ENCODE measurements around the gene ZDHHC5. TPM values are rescaled to one million over a fixed set of nuclear protein-coding genes. Genes with fewer than 3 reads are reported as not detected.

ZDHHC5 gene
- total RNA-seq, 2 donors from 2014 or later = 58.2 to 79.9 TPM

DNA sequence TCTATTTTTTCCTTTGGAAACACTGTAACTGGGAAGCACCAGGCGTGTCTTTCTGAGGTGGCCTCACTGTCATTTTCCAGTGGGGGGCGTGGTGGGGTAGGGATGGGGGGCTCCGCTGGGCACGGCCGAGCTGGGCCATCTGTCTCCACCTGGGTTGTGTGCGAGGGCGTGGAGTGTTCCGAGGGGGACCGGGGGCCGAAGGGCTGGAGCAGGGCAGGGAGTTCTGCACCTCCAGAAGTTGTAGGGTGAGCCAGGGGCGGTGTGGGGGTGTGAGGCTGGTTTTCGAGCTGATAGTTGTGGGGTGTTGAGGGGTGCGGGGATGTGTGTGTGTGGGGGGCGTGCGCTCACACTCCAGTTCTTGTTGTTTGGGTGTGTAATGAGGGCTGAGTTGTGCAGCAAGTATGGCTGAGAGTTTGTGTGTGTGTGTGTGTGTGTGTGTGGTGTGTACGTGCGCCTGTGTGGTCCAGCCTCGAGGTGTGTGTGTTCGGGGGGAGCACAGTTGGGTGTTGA lies 29.0 kb upstream of the ZDHHC5 start:
- Mint-ChIP-seq H3K27me3 (peaks cover 22% of the 10 kb centered on the region), H3K4me1 (peaks cover 6% of the 10 kb centered on the region), H3K36me3 (ENCODE audit: low read depth) (no peaks in the 10 kb centered on the region), H3K27ac (peak overlapping the region; percentile 78), H3K4me3 (peak overlapping the region; percentile 79), H3K9me3 (no peaks in the 10 kb centered on the region)
- ATAC-seq (replicated peaks) = peak; percentile 51

DNA sequence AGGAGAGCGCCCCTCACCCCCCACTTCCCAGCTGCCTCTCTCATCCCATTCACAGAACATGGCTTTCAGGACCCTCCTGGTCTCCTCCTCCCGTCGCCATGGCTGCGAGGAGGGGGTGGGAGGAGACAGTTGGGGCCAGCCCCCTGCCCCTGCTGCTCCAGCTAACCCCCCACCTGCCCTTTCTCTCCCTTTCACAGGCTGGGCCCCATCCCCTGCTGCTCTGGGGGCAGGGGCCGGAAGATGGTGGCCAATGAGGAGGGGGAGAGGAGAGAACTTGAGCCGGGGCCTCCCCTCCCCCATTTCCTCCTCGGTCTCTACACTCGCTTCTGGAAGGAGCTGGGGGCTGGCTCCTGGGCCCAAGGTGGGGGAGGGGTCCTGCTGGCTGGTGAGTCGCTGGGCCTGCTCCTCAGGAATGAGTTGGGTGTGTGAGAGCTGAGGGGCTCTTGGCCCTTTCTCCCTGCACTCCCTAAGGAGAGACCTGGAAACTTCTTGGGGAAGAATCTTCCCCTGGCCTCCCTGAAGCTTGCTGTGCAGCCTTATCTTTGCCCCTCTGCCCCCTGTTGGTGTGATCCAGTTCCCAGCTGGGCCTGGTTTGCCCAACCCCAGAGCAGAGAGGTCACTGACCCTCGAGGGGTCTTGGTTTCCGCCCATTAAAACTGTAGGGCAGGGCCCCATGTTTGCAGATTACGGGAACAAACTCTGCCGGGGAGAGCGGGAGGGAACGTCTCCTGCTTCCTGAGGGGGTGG lies 28.4 kb upstream of the ZDHHC5 start:
- ATAC-seq (replicated peaks) = peak; percentile 6
- Mint-ChIP-seq H3K4me1 (peaks cover 6% of the 10 kb centered on the region), H3K9me3 (no peaks in the 10 kb centered on the region), H3K27ac (peak overlapping the region; percentile 78), H3K36me3 (ENCODE audit: low read depth) (no peaks in the 10 kb centered on the region), H3K4me3 (peak overlapping the region; percentile 79), H3K27me3 (peaks cover 16% of the 10 kb centered on the region)

DNA sequence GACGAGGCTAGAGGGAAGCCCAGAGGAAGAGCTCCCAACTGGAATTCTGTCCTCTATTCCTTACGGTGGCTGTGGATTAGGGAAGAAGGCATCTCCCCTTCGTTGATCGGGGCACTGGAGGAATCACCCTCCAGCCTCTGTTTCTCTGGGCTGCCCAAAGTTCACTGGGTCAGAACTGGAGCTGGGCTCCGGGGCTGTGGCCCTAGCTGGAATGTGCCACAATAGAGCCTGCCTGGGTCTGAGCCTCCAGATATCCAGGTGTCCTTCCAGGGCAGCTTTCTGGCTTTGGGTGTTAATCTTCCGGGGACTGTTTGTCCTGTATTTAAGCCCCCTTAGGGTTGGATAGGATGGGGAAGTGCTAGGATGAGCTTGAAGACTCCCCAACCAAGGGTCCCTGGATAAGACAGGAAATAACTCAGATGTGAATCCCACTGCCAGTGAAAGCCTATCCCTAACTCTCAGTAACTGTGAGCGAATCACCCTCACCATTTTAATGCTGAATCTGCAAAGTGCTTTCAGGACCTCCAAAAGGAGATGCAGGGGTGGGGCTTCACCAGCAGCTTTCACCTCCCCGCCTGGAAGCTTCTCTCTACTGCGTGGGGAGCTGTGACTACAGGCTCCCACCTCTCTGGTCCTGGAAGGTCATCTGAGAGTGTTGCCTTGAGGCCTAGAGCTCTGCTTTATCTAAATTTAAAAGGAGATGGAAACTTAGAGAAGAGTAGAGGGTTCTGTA lies 27.7 kb upstream of the ZDHHC5 start:
- no peak for ATAC-seq (replicated peaks)
- Mint-ChIP-seq H3K9me3 (no peaks in the 10 kb centered on the region), H3K27ac (no peak overlapping the region), H3K4me3 (no peak overlapping the region), H3K36me3 (ENCODE audit: low read depth) (no peaks in the 10 kb centered on the region), H3K27me3 (peaks cover 14% of the 10 kb centered on the region), H3K4me1 (peaks cover 6% of the 10 kb centered on the region)

DNA sequence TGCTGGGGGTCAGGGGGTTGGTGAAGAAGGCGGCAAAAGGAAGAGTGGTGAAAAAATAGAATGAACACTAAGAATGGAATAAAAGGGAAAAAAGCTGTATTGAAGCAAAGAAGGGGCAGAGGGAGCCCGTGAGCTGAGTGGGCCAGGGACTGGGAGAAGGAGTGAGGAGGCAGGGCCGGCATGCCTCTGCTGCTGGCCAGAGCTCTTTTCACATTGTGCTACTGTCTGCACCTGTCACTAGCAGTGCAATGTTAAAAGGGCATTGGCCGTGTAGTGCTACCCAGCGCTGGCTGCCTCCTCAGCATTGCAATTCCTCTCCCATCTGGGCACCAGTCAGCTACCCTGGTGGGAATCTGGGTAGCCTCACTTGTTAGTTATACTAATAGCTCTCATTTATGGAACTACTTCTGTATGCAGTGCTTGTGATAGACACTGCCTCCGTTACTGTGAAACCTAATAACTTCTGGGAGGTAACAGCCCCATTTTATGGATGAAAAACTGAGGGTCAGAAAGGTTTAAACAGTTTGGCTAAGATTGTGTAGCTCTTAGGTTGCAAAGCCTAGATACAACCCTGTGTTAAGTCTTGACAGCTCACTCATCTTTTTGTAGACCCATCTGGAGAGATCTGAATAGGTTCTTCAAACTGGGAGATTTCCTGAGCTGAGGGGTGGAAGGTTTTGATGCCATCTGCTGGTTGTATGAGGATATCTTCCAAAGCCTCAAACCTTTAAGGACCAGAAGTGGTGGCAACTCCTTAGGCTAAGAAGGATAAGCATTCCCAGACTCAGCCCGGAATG lies 26.7 kb upstream of the ZDHHC5 start:
- no peak for ATAC-seq (replicated peaks)
- Mint-ChIP-seq H3K27me3 (peaks cover 23% of the 10 kb centered on the region), H3K9me3 (no peaks in the 10 kb centered on the region), H3K27ac (no peak overlapping the region), H3K4me1 (peaks cover 6% of the 10 kb centered on the region), H3K4me3 (no peak overlapping the region), H3K36me3 (ENCODE audit: low read depth) (no peaks in the 10 kb centered on the region)

DNA sequence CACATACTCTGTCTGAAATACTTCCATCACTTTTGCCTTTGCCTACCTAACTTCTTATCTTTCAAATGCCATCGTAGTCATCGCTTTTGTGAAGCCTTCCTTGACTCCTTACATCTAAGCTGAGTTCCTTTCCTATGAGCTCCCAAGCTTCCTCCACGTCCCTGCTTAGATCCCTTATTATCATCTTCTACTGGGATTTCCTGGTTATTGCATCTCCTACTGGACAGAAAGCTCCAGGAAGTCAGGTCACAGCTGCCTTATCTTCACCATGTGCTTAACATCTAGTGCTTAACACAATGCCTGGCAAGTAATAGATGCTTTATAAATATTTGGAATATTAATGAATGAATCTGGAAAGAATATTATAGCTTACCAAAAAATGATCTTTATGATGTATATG lies 24.1 kb upstream of the ZDHHC5 start:
- no peaks in the 10 kb centered on the region for H3K36me3 Mint-ChIP-seq (ENCODE audit: low read depth)
- H3K27ac Mint-ChIP-seq = no peak overlapping the region
- peaks cover 10% of the 10 kb centered on the region for H3K4me1 Mint-ChIP-seq
- H3K4me3 Mint-ChIP-seq = no peak overlapping the region
- H3K9me3 Mint-ChIP-seq = no peaks in the 10 kb centered on the region
- peaks cover 36% of the 10 kb centered on the region for H3K27me3 Mint-ChIP-seq
- no peak for ATAC-seq (replicated peaks)

DNA sequence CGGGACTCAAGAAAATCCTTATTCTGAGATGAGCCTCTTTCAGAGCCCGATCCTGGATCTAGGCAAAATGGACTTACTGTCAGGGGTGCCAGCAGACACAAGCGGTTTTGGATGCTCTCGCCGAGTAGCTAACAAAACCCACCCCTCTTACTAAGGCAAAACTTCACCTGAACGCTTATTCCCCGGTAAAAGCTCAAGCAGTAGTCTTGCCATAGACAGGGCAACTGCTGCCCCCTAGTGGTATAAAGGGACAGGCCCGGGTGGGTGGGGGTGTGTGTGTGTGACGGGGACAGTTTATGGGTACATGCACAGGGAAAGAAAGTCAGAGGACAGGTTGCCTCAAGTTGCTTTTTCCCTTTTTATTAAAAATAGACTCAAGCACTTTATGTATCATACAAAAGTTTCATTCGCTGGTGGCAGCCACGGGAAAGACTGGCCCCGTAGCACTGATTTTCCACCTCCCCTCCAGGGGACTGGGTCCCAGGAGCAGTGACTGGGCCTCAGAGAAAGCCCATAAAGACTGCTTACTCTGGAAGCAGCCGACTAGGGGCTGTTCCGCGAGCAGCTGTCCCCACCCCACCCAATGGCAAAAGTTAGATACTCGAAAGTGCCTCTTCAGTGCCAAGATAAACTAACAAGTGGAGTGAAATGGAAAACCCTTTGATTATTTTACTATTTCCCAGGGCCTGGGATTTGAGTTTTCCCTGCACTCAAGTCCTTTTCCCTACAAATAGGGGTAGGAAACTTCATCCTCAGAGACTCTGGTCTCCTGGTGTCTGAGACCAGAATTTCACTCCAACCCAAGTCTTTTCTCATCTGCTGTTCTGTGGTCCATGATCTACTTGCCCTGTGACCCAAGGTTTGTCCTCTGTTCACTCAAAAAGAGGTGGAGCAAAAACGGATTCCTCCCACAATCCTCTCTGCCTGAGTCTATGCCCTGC lies 22.9 kb upstream of the ZDHHC5 start:
- no peak overlapping the region for H3K27ac Mint-ChIP-seq

DNA sequence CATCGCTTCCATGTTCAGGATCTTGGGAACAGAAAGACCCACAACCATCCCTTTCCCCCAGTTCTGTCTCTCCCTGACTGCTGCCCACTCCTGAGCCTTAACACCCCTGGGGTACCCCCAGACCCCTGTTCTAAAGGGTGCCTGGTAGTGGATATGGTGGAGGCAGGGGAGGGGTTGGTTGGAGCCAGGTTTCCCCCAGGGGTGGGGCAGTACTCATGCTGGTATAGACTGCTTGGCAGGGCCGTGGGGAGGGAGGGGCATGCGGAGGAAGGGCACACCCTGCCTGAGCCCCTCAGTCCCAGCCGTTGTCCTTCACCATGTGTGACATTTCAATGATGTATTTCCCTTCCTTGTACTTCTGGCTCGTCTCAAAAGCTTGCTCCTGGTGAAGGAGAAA lies 22.2 kb upstream of the ZDHHC5 start:
- Mint-ChIP-seq H3K27ac (no peak overlapping the region), H3K9me3 (no peaks in the 10 kb centered on the region), H3K4me3 (no peak overlapping the region), H3K36me3 (ENCODE audit: low read depth) (no peaks in the 10 kb centered on the region), H3K27me3 (peaks cover 34% of the 10 kb centered on the region), H3K4me1 (peaks cover 11% of the 10 kb centered on the region)
- ATAC-seq (replicated peaks) = no peak

More for the DNA sequence above, 22.9 kb upstream of the ZDHHC5 start:
- peak; percentile 87 for ATAC-seq (replicated peaks)
- Mint-ChIP-seq H3K4me3 (no peak overlapping the region), H3K36me3 (ENCODE audit: low read depth) (no peaks in the 10 kb centered on the region), H3K9me3 (no peaks in the 10 kb centered on the region), H3K4me1 (peaks cover 9% of the 10 kb centered on the region), H3K27me3 (peaks cover 34% of the 10 kb centered on the region)

DNA sequence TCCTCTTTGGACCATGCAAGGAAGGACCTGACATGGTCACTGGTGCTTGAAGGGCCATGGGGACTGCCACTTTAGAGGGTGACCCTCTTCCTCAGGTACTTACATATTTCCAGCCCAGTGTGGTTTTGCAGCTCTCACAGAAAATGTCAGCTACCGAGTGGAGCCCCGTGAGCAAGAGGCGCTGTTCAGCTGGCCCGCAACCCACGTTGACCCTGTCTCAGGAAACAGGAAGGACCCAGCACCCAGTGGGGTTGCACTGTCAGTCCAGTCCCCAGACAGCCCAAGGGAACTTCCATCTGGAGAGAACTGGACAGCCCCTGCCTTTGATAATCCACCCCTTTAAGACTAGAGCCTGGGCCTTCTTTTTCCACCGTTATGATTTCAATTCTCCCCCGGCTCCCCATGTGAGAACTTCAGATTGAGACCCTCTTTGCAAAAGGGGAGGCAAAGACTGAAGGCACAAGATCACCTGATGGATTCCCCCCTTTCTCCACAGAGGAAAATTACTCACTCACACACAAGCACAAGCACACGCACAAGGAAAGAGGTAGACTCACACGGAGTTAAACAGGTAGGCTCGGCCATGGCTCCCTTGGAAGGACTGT lies 21.6 kb upstream of the ZDHHC5 start:
- Mint-ChIP-seq H3K27me3 (peaks cover 34% of the 10 kb centered on the region), H3K4me3 (no peak overlapping the region), H3K36me3 (ENCODE audit: low read depth) (no peaks in the 10 kb centered on the region), H3K27ac (no peak overlapping the region), H3K4me1 (peaks cover 11% of the 10 kb centered on the region), H3K9me3 (no peaks in the 10 kb centered on the region)
- no peak for ATAC-seq (replicated peaks)

DNA sequence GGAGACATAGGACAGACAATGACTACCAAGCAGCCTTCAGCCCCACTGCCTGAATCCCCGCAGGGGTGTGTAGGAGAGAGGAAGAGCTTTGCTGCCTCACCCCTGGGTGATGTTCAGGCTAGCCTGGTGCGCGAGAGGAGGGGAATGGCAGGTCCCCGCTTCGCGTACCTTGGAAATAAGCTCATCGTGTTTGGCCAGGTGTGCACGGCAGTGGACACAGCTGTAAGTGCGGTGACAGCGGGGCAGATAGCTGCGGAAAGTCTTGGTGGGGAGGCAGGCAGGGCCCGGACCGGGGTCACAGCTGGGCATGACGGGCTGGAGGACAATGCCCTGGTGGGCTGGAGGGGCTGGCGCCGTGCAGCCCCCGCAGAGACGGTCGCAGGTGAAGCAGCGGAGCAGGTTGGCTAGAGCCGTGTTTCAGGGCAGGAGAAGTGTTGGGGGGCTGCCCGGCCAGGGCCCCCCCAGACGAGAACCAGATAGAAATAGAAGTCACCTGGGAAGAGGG lies 21.1 kb upstream of the ZDHHC5 start:
- Mint-ChIP-seq H3K27me3 (peaks cover 34% of the 10 kb centered on the region), H3K4me3 (no peak overlapping the region), H3K27ac (no peak overlapping the region), H3K9me3 (no peaks in the 10 kb centered on the region), H3K4me1 (peaks cover 11% of the 10 kb centered on the region), H3K36me3 (ENCODE audit: low read depth) (no peaks in the 10 kb centered on the region)
- no peak for ATAC-seq (replicated peaks)

DNA sequence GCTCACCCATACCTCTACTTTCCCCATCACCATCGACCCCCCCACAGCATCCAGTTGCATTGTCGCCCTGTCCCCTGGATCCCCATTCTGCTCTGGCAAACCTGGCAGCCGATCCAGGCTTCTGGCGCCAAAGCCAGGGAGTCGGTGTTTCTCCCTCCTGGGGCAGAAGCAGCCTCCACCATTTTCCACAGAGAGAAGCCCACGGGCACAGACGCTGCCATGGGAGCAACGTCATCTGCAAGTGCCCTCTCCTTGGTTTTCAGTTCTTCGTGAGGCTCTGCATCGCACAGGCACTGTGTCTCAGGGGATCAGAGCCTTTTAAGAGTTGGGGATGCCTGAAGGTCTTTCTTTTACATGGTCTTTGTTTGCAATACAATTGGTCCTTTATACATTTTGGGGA lies 20.5 kb upstream of the ZDHHC5 start:
- Mint-ChIP-seq H3K36me3 (ENCODE audit: low read depth) (no peaks in the 10 kb centered on the region), H3K4me1 (peaks cover 11% of the 10 kb centered on the region), H3K4me3 (peak overlapping the region; percentile 64), H3K27me3 (peaks cover 34% of the 10 kb centered on the region), H3K9me3 (no peaks in the 10 kb centered on the region), H3K27ac (no peak overlapping the region)
- ATAC-seq (replicated peaks) = no peak

DNA sequence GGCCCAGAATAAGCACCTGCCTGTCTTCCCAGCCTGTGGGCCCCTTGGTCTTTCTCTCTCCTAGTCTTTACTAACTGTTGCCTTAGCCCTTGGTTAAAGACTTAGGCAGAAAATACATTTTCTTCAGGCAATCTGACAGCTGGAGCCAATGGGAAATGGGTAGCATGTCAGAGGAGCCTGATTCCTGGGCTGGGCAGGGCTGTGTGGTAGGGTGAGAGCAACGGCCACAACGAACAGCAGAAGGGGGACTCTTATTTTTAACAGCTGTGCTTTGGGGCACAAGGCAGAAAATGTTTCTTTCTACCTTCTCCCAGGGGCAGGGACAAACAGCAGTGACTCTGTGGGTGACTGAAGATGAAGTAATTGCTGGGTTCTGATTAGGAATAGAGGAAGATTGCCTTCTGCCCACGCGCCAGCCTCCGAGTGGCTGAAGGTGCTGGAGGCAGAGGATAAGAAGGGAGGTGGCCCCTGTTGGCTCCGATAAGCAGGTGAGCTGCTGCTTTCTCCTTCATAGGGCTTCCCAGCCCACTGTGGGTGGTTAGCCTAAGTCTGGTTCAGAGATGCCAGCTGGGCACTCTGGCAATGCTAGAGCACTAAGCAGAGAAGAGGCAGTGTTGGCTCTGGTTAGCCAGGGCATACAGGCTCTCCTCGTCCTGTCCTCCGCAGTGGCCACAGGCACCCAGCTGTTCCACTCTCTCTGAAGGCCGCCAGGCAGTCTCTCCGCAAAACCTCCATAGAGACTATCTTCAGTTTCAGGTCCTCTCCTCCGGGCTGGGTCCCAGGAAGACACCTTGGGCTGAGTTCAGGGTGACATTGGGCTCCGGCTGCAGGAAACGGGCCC lies 19.7 kb upstream of the ZDHHC5 start:
- H3K27ac Mint-ChIP-seq = no peak overlapping the region
- no peak for ATAC-seq (replicated peaks)
- peaks cover 34% of the 10 kb centered on the region for H3K27me3 Mint-ChIP-seq
- H3K36me3 Mint-ChIP-seq (ENCODE audit: low read depth) = no peaks in the 10 kb centered on the region
- peaks cover 11% of the 10 kb centered on the region for H3K4me1 Mint-ChIP-seq
- peak overlapping the region; percentile 64 for H3K4me3 Mint-ChIP-seq
- no peaks in the 10 kb centered on the region for H3K9me3 Mint-ChIP-seq

DNA sequence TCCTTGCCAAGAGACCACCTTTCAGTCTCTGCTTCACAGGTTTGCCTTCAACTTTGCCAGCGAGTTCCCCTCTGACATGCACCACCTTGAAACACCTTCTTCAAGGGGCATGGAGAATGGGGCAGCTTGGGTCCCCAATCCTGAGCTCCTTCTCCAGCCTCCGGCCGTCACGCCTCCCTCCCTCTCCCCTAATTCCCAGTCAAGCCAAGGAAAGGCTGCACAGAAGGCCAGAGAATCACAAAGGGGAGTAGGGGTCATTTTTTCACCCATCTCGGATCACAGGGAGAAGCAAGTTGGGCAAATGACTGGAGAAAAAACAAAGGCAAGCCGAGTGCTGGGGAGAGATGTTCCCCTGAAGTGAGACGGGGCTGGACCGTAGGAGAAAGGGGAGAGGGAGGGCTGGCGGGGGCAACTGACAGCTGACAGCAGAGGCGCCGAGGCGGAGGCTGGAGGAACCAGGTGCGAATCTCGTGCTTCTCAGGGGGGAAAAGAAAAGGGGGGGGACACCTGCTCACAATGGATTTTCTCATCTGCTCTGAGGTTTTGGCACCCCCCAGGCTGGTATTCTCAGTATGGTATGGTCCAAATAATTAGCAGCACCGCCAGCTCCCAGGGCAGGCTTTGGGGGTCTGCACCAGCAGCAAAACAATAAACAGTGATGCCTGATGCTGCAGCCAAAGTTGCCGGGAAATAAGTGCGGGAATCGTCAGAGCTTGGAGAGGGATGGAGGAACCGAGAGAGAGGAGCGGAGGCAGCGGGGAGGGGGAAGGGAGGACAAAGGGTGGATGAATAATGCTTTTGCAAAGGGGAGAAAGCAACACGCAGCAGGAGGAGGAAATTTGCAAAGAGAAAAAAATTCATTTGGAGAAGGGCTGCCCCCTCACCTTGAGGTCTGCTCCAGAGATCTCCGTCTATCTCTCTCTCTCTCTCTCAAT lies 18.8 kb upstream of the ZDHHC5 start:
- ATAC-seq (replicated peaks) = peak; percentile 40

More for the DNA sequence above, 18.8 kb upstream of the ZDHHC5 start:
- H3K4me1 Mint-ChIP-seq = peaks cover 11% of the 10 kb centered on the region
- no peaks in the 10 kb centered on the region for H3K9me3 Mint-ChIP-seq
- H3K4me3 Mint-ChIP-seq = peak overlapping the region; percentile 64
- H3K36me3 Mint-ChIP-seq (ENCODE audit: low read depth) = no peaks in the 10 kb centered on the region
- peaks cover 34% of the 10 kb centered on the region for H3K27me3 Mint-ChIP-seq
- peak overlapping the region; percentile 21 for H3K27ac Mint-ChIP-seq

Measured in activated T-helper 17 cell treated with anti-CD3 and anti-CD28 coated beads, Interleukin-2, amount 50 U/mL, for 72 hours (primary cell).